ENCODE data around the gene AHSP. TPM values are rescaled to one million over a fixed set of nuclear protein-coding genes. Genes with fewer than 3 reads are reported as not detected.
A peak's percentile ranks its signal among the peaks of the same experiment; 100 is the strongest.
"Not testable (repeated sequence)": the region's sequence is repeated elsewhere in the genome, so short reads cannot be mapped to it uniquely, and the experiment has no call there.

AHSP gene
- not detected for total RNA-seq

GRCh38 chr16:31527734-31528274 is at the start of gene AHSP:
TSS of gene AHSP (plus strand) at chr16:31527900. CDS start at chr16:31528140, 240 bp downstream.
- no peaks in the 10 kb centered on the region for H3K9me3 Mint-ChIP-seq
- H3K36me3 Mint-ChIP-seq: no peaks in the 10 kb centered on the region
- H3K4me1 Mint-ChIP-seq (ENCODE audit: low read depth): peaks cover 12% of the 10 kb centered on the region
- no peak within 1 kb of the TSS for H3K27ac Mint-ChIP-seq
- H3K4me3 Mint-ChIP-seq: no peak within 1 kb of the TSS
- DNase-seq: peak; percentile 31
- POLR2A ChIA-PET: no interaction called here
- CTCF ChIA-PET: no interaction called here
- intact Hi-C loops (cut with micrococcal nuclease): no loop called here
- H3K27me3 Mint-ChIP-seq: peaks cover 14% of the 10 kb centered on the region

- DNase-seq: no peak
- ChIA-PET CTCF (no interaction called here), POLR2A (no interaction called here)
- peaks cover 18% of the 10 kb centered on the region for H3K4me1 Mint-ChIP-seq (ENCODE audit: low read depth)
- H3K36me3 Mint-ChIP-seq: no peaks in the 10 kb centered on the region
- no peak overlapping the region for H3K27ac Mint-ChIP-seq
- no peaks in the 10 kb centered on the region for H3K9me3 Mint-ChIP-seq
- intact Hi-C loops (cut with micrococcal nuclease): loop anchor here (5.0 kb wide), 1 partner anchor 218 kb away; no protein-coding TSS in a partner anchor
- H3K4me3 Mint-ChIP-seq: no peak overlapping the region
- no peaks in the 10 kb centered on the region for H3K27me3 Mint-ChIP-seq
Measured at GRCh38 chr16:31478956-31479355, 48.7 kb upstream of the AHSP start.

- Mint-ChIP-seq H3K27me3 (no peaks in the 10 kb centered on the region), H3K4me1 (ENCODE audit: low read depth) (peaks cover 18% of the 10 kb centered on the region), H3K27ac (no peak overlapping the region), H3K9me3 (no peaks in the 10 kb centered on the region), H3K4me3 (no peak overlapping the region), H3K36me3 (no peaks in the 10 kb centered on the region)
- intact Hi-C loops (cut with micrococcal nuclease): loop anchor here (5.0 kb wide), 1 partner anchor 218 kb away; no protein-coding TSS in a partner anchor
- DNase-seq: no peak
- ChIA-PET POLR2A (no interaction called here), CTCF (no interaction called here)
Measured at GRCh38 chr16:31479751-31480150, 47.9 kb upstream of the AHSP start.

- H3K4me3 Mint-ChIP-seq: no peak overlapping the region
- CTCF ChIA-PET: interaction anchor here (1.1 kb wide), 1 partner anchor 21 kb away, joined by 3 read pairs; no protein-coding TSS in a partner anchor
- H3K36me3 Mint-ChIP-seq: no peaks in the 10 kb centered on the region
- H3K9me3 Mint-ChIP-seq: no peaks in the 10 kb centered on the region
- intact Hi-C loops (cut with micrococcal nuclease): no loop called here
- no peak overlapping the region for H3K27ac Mint-ChIP-seq
- POLR2A ChIA-PET: no interaction called here
- no peaks in the 10 kb centered on the region for H3K27me3 Mint-ChIP-seq
- no peak for DNase-seq
- H3K4me1 Mint-ChIP-seq (ENCODE audit: low read depth): peaks cover 17% of the 10 kb centered on the region
Measured at GRCh38 chr16:31480851-31481536, 46.7 kb upstream of the AHSP start.

GRCh38 chr16:31483081-31483480 is 44.6 kb upstream of the AHSP start, which contains the start of gene SLC5A2:
TSS of gene SLC5A2 (plus strand) at chr16:31483123. CDS start at chr16:31483137, 14 bp downstream.
- Mint-ChIP-seq H3K36me3 (no peaks in the 10 kb centered on the region), H3K27me3 (no peaks in the 10 kb centered on the region), H3K4me3 (no peak within 1 kb of the TSS), H3K9me3 (no peaks in the 10 kb centered on the region), H3K27ac (no peak within 1 kb of the TSS), H3K4me1 (ENCODE audit: low read depth) (peaks cover 8% of the 10 kb centered on the region)
- CTCF ChIA-PET: no interaction called here
- POLR2A ChIA-PET: no interaction called here
- no peak for DNase-seq
- intact Hi-C loops (cut with micrococcal nuclease): no loop called here

GRCh38 chr16:31484048-31484447 is 43.7 kb upstream of the AHSP start:
- H3K27me3 Mint-ChIP-seq; H3K27ac Mint-ChIP-seq; H3K4me1 Mint-ChIP-seq (ENCODE audit: low read depth); DNase-seq; H3K4me3 Mint-ChIP-seq; POLR2A ChIA-PET; intact Hi-C loops (cut with micrococcal nuclease); CTCF ChIA-PET; H3K36me3 Mint-ChIP-seq; H3K9me3 Mint-ChIP-seq: not testable (repeated sequence)

GRCh38 chr16:31484491-31485171 is 43.1 kb upstream of the AHSP start:
- H3K27ac Mint-ChIP-seq: no peak overlapping the region
- H3K9me3 Mint-ChIP-seq: no peaks in the 10 kb centered on the region
- POLR2A ChIA-PET: no interaction called here

GRCh38 chr16:31485571-31485970 is 42.1 kb upstream of the AHSP start:
- Mint-ChIP-seq H3K36me3 (no peaks in the 10 kb centered on the region), H3K9me3 (no peaks in the 10 kb centered on the region), H3K27ac (no peak overlapping the region), H3K4me3 (no peak overlapping the region), H3K4me1 (ENCODE audit: low read depth) (peaks cover 6% of the 10 kb centered on the region), H3K27me3 (no peaks in the 10 kb centered on the region)
- no peak for DNase-seq
- ChIA-PET POLR2A (interaction anchor here (1.2 kb wide), 1 partner anchor 26 kb away, joined by 3 read pairs; no protein-coding TSS in a partner anchor), CTCF (no interaction called here)
- intact Hi-C loops (cut with micrococcal nuclease): no loop called here

More at GRCh38 chr16:31484491-31485171, 43.1 kb upstream of the AHSP start:
- no peak for DNase-seq
- CTCF ChIA-PET: no interaction called here
- intact Hi-C loops (cut with micrococcal nuclease): no loop called here
- Mint-ChIP-seq H3K36me3 (no peaks in the 10 kb centered on the region), H3K4me3 (no peak overlapping the region), H3K4me1 (ENCODE audit: low read depth) (peaks cover 6% of the 10 kb centered on the region), H3K27me3 (no peaks in the 10 kb centered on the region)

GRCh38 chr16:31486045-31486444 is 41.7 kb upstream of the AHSP start:
- H3K4me1 Mint-ChIP-seq (ENCODE audit: low read depth): peaks cover 6% of the 10 kb centered on the region
- POLR2A ChIA-PET: interaction anchor here (1.2 kb wide), 1 partner anchor 26 kb away, joined by 3 read pairs; no protein-coding TSS in a partner anchor
- no peak overlapping the region for H3K27ac Mint-ChIP-seq
- no peak overlapping the region for H3K4me3 Mint-ChIP-seq
- DNase-seq: no peak
- H3K27me3 Mint-ChIP-seq: no peaks in the 10 kb centered on the region
- CTCF ChIA-PET: no interaction called here
- H3K36me3 Mint-ChIP-seq: peaks cover 3% of the 10 kb centered on the region
- no peaks in the 10 kb centered on the region for H3K9me3 Mint-ChIP-seq
- intact Hi-C loops (cut with micrococcal nuclease): no loop called here

GRCh38 chr16:31487071-31487719 is 40.5 kb upstream of the AHSP start:
- no peaks in the 10 kb centered on the region for H3K27me3 Mint-ChIP-seq
- CTCF ChIA-PET: no interaction called here
- intact Hi-C loops (cut with micrococcal nuclease): loop anchor here (1.0 kb wide), 1 partner anchor 10 kb away; no protein-coding TSS in a partner anchor
- no peak overlapping the region for H3K27ac Mint-ChIP-seq
- H3K4me3 Mint-ChIP-seq: peak overlapping the region; percentile 84
- DNase-seq: no peak
- POLR2A ChIA-PET: interaction anchor here (1.2 to 1.5 kb wide), 2 partner anchors 10 to 28 kb away, joined by 4 to 5 read pairs; partner anchors contain the start of gene ARMC5
- peaks cover 6% of the 10 kb centered on the region for H3K4me1 Mint-ChIP-seq (ENCODE audit: low read depth)
- H3K9me3 Mint-ChIP-seq: no peaks in the 10 kb centered on the region
- H3K36me3 Mint-ChIP-seq: peaks cover 3% of the 10 kb centered on the region

GRCh38 chr16:31487720-31488467 is 39.8 kb upstream of the AHSP start:
- Mint-ChIP-seq H3K4me3 (peak overlapping the region; percentile 84), H3K36me3 (peaks cover 3% of the 10 kb centered on the region), H3K27ac (no peak overlapping the region), H3K27me3 (no peaks in the 10 kb centered on the region), H3K9me3 (no peaks in the 10 kb centered on the region), H3K4me1 (ENCODE audit: low read depth) (peaks cover 6% of the 10 kb centered on the region)
- peak; percentile 74 for DNase-seq
- intact Hi-C loops (cut with micrococcal nuclease): loop anchor here (1.0 kb wide), 1 partner anchor 11 kb away; no protein-coding TSS in a partner anchor
- ChIA-PET POLR2A (interaction anchor here (1.2 to 2.1 kb wide), 3 partner anchors 9 to 29 kb away, joined by 4 to 9 read pairs (median 5); partner anchors contain the start of gene ARMC5), CTCF (no interaction called here)
